HG02938 (cell line): ENCODE results near the gene ZNF619.

Source experiments
- ATAC-seq: cut with Tn5 transposase; IDR thresholded peaks from one replicate; pipeline ENCODE4 v1.9.1; 2021; ENCODE audit warnings: mild to moderate bottlenecking, moderate library complexity; ENCODE audit not compliant: unreplicated experiment

Gene ZNF619

GRCh38 chr3:40464339-40465110, 12.4 kb upstream of the ZNF619 start:
- ATAC-seq, result no peak

GRCh38 chr3:40465111-40465407, 11.9 kb upstream of the ZNF619 start:
- no peak for ATAC-seq

GRCh38 chr3:40465456-40465855, 11.5 kb upstream of the ZNF619 start:
- ATAC-seq, result no peak

- ATAC-seq, result no peak
Measured at GRCh38 chr3:40468018-40468417, 8.9 kb upstream of the ZNF619 start.

- ATAC-seq, result no peak
Measured at GRCh38 chr3:40470701-40471100, 6.2 kb upstream of the ZNF619 start.

GRCh38 chr3:40477666-40478065, 744 bp downstream of the ZNF619 start:
- no peak for ATAC-seq

- no peak for ATAC-seq
Measured at GRCh38 chr3:40487172-40487571, 10.2 kb downstream of the ZNF619 start.

- no peak for ATAC-seq
Measured at GRCh38 chr3:40490916-40491315, 14.0 kb downstream of the ZNF619 start.

- no peak for ATAC-seq
Measured at GRCh38 chr3:40494698-40495097, 17.8 kb downstream of the ZNF619 start.

GRCh38 chr3:40497288-40497687, 20.4 kb downstream of the ZNF619 start:
- ATAC-seq, result no peak

- ATAC-seq, result no peak
Measured at GRCh38 chr3:40499952-40500351, 23.0 kb downstream of the ZNF619 start.

- no peak for ATAC-seq
Measured at GRCh38 chr3:40502034-40502433, 25.1 kb downstream of the ZNF619 start.

- no peak for ATAC-seq
Measured at GRCh38 chr3:40504636-40505430, 27.9 kb downstream of the ZNF619 start.

GRCh38 chr3:40505599-40506462, 28.9 kb downstream of the ZNF619 start, which contains the start of gene ZNF620:
ZNF620 (plus strand) TSS chr3:40506039; CDS start chr3:40506353, 314 bp downstream.
- peak; percentile 64 for ATAC-seq

GRCh38 chr3:40511031-40511718, 34.3 kb downstream of the ZNF619 start:
- ATAC-seq, result no peak

- ATAC-seq, result no peak
Measured at GRCh38 chr3:40516201-40516600, 39.3 kb downstream of the ZNF619 start.

GRCh38 chr3:40518067-40518466, 41.1 kb downstream of the ZNF619 start:
- no peak for ATAC-seq

GRCh38 chr3:40518848-40519247, 41.9 kb downstream of the ZNF619 start:
- no peak for ATAC-seq

GRCh38 chr3:40521254-40521653, 44.3 kb downstream of the ZNF619 start:
- no peak for ATAC-seq

- no peak for ATAC-seq
Measured at GRCh38 chr3:40523781-40524180, 46.9 kb downstream of the ZNF619 start.

- no peak for ATAC-seq
Measured at GRCh38 chr3:40524222-40524567, 47.3 kb downstream of the ZNF619 start.
